HG03571 (cell line): ENCODE data around the gene SPATA6.
"Not testable (repeated sequence)": the region's sequence is repeated elsewhere in the genome, so short reads cannot be mapped to it uniquely, and the experiment has no call there.

Experiments used
- ATAC-seq: cut with Tn5 transposase; IDR thresholded peaks from one replicate; pipeline ENCODE4 v1.9.1; 2021; ENCODE audit not compliant: unreplicated experiment

SPATA6 gene

GRCh38 chr1:48466594-48466993, 5.4 kb downstream of the SPATA6 start:
- ATAC-seq, result no peak

DNA sequence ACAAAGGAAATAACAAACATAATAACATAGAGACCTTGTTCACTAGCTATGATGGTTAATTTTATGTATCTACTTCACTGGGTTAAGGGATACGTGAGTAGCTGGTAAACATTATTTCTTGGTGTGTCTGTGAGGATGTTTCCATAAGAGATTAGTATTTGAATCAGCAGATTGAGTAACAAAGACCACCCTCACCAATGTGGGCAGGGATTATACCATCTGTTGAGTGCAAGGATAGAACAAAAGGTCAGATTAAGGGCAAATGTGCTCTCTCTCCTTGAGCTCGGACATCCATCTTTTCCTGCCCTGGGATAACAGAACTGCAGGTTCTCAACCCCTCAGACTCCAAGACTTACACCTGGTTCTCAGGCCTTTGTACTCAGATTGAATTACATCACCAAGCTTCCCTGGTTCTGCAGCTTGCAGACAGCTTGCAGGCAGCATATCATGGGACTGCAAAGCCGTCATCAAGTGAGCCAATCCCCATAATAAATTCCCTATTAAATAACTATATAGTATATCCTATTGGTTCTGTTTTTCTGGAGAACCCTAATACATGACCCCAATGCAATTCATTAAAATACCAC, 9.2 kb downstream of the SPATA6 start:
- ATAC-seq, result no peak

GRCh38 chr1:48450505-48450904, 21.5 kb downstream of the SPATA6 start:
- ATAC-seq, result no peak

GRCh38 chr1:48448932-48449331, 23.1 kb downstream of the SPATA6 start:
- no peak for ATAC-seq

DNA sequence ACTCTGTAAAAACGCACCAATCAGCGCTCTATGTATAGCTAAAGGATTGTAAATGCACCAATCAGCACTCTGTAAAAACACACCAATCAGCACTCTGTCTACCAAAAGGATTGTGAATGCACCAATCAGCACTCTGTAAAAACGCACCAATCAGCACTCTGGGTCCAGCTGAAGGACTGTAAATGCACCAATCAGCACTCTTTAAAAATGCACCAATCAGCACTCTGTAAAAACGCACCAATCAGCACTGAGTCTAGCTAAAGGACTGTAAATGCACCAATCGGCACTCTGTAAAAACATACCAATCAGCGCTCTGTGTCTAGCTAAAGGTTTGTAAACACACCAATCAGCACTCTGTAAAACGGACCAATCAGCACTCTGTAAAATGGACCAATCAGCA, 27.8 kb downstream of the SPATA6 start:
- not testable (repeated sequence) for ATAC-seq

DNA sequence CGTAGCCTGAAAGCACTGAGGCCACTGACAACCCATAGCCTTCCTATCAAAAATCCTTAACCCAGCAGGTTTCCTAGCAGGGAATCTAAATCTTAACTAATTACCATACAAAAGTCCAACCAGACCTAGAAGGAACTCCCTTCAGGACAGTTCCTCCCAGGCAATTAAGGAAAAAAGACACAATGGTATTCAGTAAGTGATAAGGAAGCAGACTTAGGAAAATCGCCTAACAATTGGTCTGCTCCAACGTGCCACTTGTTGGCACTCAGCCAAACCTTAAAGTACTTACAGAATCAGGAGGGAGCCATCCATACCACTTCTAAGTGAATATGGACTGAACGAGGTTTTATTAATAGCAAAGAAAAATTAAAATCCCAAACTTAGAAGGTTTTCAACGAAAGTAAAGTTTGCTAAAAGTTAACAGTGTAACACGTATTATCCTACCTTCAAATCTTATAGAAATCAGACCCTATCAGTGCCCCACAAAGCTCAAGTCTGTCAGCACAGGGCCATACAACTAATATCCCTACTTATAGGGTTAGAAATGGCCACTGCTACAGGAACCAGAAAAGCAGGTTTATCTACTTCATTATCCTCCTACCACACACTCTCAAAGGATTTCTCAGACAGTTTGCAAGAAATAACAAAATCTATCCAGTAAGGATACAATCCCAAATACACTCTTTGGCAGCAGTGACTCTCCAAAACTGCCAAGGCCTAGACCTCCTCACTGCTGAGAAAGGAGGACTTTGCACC, 29.0 kb downstream of the SPATA6 start:
- ATAC-seq, result no peak

DNA sequence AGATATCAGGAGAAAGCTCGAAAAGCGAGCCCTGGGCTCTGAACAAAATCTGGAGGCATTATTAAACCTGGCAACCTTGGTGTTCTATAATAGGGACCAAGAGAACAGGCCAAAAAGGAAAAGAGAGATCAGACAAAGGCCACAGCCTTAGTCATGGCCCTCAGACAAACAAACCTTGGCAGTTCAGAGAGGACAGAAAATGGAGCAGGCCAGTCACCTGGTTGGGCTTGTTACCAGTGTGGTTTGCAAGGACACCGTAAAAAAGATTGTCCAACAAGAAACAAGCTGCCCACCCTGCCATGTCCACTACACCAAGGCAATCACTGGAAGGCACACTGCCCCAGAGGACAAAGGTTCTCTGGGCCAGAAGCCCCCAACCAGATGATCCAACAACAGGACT, 31.2 kb downstream of the SPATA6 start:
- ATAC-seq, result not testable (repeated sequence)

DNA sequence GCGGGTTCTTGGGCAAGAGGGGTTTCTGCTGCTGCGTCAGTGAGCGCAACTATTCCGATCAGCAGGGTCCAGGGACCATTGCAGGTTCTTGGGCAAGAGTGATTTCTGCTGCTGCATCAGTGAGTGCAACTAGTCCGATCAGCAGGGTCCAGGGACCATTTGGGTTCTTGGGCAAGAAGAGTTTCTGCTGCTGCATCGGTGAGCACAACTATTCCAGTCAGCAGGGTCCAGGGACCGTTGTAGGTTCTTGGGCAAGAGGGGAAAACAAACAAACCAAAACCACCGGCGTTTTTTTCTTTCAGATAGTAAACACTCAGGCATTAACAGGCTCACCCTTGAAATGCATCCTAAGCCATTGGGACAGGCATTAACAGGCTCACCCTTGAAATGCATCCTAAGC, 32.6 kb downstream of the SPATA6 start:
- no peak for ATAC-seq

DNA sequence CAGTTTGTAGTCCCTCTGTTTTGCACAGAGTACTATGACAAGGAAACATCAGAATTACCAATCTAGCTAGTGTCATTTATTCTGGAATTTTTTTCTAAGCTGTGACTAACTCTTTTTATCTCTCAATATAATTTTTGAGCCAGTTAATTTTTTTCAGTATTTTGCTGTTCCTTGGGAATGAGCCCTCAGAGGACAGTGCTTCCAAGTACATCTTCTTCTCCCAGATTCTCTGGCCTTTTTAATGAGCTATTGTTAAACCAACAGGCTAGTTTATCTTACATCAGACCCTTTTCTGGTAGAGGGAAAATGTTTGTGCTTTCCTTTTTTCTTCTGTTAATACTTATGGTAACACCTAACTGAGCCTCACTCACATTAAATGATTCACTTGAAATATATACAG, 34.6 kb downstream of the SPATA6 start:
- ATAC-seq, result not testable (repeated sequence)

GRCh38 chr1:48435312-48436002, 36.5 kb downstream of the SPATA6 start:
- ATAC-seq, result not testable (repeated sequence)

DNA sequence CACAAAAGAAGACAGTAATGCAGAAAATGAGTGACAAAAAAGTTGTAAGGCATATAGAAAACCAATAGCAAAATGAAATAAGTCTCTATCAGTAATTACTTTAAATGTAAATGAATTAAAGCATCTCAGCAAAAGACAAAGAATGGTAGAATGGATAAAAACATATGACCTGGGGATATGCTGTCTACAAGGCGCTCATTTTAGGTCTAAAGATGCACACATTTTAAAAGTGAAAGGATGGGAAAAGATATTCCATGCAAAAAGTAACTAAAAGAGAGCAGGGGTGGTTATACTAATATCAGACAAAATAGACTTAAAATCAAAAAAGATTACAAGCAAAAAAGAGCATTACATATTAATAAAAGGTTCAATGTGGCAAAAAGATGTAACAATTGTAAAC, 41.2 kb downstream of the SPATA6 start:
- no peak for ATAC-seq

- no peak for ATAC-seq
Measured at GRCh38 chr1:48422009-48422408, 50.0 kb downstream of the SPATA6 start.

DNA sequence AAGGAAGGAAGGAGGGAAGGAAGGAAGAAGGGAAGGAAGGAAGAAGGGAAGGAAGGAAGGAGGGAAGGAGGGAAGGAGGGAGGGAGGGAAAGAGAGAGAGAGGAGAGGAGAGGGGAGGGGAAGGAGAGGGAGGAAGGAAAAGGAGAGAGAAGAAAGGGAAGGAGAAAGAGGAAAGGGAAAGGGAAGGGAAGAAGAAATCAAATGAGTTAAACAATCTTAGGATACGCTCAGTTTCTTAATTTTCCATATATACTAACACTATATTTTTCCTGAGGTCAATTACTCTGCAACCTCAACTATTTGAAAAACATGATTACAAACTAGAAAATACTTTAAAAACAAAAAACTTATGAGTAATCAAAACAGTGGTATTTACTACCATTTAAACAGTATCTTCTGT, 53.3 kb downstream of the SPATA6 start:
- no peak for ATAC-seq

DNA sequence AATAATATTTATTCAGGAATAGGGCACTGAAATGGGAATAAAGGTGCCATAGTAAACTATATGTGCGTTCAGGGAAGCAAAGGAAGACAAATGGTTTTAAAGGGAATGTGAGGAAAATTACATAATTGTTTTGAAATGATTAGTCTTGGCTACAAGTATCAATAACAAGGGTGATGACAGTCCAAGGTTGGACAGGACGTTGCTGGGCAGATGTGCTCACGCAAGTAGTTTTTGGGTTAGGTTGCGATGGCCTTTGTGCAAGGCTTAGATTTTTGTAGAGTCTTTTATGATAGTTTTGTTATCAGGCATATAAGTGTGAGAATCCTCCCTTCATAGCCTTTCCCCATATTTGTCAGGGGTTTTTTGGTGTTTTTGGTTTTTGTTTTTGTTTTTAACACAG, 57.0 kb downstream of the SPATA6 start:
- no peak for ATAC-seq

- no peak for ATAC-seq
Measured at GRCh38 chr1:48414264-48414663, 57.7 kb downstream of the SPATA6 start.

DNA sequence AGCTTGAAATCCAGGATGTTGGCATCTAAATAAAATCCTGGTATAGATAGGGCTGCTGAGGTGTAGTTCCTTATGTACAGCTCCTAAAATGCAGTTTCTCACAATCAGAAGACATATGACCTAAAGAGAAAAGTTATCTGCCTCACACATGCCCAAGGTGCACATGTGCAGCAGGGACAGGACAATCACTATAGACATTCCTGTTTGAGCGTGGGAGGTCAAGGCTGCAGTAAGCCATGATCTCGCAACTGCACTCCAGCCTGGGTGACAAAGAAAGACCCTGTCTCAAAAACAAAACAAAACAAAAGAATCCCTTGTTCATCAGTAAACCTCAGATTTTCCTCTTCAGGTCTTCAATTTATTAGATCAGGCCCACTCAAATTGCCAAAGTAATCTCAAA, 66.1 kb downstream of the SPATA6 start:
- no peak for ATAC-seq

DNA sequence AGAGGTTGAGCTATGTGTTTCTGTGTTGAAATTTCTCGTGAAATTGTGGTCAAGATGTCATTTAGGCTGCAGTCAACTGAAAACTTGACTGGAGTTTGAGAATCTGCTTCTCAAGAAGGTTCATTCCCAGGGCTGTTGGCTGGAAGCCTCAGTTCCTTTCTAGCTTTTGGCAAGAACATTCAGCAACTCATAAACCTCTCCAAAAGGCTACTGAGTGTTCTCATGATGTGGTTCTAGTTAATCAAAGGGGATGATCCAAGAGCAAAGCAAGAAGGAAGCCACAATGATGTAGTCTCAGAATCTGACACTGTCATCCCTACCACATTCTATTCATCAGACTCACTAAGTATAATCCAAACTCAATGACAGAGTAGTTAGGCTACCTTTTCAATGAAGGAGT, 66.6 kb downstream of the SPATA6 start:
- ATAC-seq, result no peak

DNA sequence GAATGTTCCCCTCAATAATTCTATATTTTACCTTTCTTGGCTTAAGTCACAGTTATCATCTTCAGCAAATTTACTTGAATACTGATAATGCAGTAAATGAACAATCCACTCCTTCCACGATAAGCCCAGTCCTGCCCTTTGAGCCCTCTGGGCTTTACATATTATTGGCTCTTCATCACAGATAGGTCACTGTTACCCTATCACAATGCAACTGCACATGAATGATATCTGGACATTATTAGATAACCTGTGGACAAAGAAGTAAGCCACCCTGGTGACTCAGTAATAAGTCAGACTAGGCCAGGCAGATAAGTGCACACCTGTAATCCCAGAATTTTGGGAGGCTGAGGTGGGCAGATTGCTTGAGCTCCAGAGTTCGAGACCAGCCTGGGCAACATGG, 69.4 kb downstream of the SPATA6 start:
- no peak for ATAC-seq

GRCh38 chr1:48396208-48396607, 75.8 kb downstream of the SPATA6 start:
- ATAC-seq, result no peak

DNA sequence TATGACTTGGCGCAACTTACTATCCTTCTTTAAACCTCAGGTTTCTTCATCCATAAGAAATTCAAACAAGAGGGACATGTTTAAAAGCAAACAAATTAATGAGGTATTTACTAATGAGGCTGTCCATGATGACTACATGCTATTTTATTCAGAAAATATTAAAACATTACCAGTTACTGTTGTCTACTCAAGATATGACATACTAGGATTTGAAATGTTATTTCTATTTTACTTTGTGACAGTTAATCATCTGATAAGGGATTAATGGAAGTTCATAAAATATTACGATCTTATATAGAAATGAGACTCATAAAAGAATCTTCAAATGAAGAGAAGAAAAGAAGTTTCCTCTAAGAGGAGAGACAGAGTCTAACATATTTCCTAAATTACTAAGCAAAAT, 80.1 kb downstream of the SPATA6 start:
- ATAC-seq, result no peak

DNA sequence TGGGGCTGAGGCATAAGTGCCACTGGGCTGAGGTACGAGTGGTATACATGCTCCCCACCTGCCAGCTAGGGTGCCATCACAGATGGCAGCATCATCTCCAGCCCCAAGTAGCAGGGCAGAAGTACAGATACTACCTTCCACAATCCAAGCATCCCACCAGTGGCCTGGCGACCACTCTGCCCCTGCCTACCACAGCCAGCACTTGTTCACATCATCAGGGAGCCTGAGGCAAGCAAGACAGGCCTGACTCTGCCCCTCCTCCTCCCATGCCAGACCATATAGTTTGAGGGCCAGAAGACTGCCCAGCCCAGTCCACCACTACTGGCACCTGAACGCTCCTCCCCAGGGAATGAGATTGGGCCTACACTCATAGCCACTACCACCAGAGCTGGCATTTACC, 84.6 kb downstream of the SPATA6 start:
- ATAC-seq, result no peak

GRCh38 chr1:48374785-48375184, 97.2 kb downstream of the SPATA6 start:
- no peak for ATAC-seq
